Left renal cortex interstitium (tissue), 4 donors: ENCODE measurements around the gene MINDY2. TPM values are rescaled to one million over a fixed set of nuclear protein-coding genes. Genes with fewer than 3 reads are reported as not detected.

Experiments
- DNase-seq, 4 donors: peaks; one replicate each; pipeline ENCODE4 v3.0.0-alpha.2; 2013; ENCODE audit warnings: low read depth in 4 of 4, low spot score in 2 of 4, missing footprints in 1 of 4
- polyA plus RNA-seq, 4 donors: library from polyadenylated mRNA; unstranded; fragments of 120-200 nt; gene quantifications; one replicate each; pipeline ENCODE4 v1.2.1, GENCODE V29; 2013; ENCODE audit not compliant: insufficient read length in 4 of 4

MINDY2 gene
- polyA plus RNA-seq, result 10 to 100 TPM; 23.1 to 33.8 (median 26.5) TPM

- peak; percentile 97 to 98 (median 97) for DNase-seq
Measured at GRCh38 chr15:58770857-58771620, at the start of gene MINDY2. Gene MINDY2 (plus strand): TSS chr15:58771302. CDS start chr15:58771396, 94 bp downstream.

- DNase-seq, result no peak
Measured at GRCh38 chr15:58724466-58724865, 46.6 kb upstream of the MINDY2 start.

GRCh38 chr15:58726867-58727266 lies 44.2 kb upstream of the MINDY2 start:
- DNase-seq, result no peak

GRCh38 chr15:58731756-58732535 lies 39.2 kb upstream of the MINDY2 start:
- DNase-seq, result no peak

- no peak for DNase-seq
Measured at GRCh38 chr15:58732625-58733363, 38.3 kb upstream of the MINDY2 start.

GRCh38 chr15:58734859-58735258 lies 36.2 kb upstream of the MINDY2 start:
- no peak for DNase-seq

GRCh38 chr15:58736018-58736643 lies 35.0 kb upstream of the MINDY2 start:
- no peak for DNase-seq

- no peak for DNase-seq
Measured at GRCh38 chr15:58737298-58737697, 33.8 kb upstream of the MINDY2 start.

- DNase-seq, result no peak
Measured at GRCh38 chr15:58738046-58738707, 32.9 kb upstream of the MINDY2 start.

GRCh38 chr15:58740436-58740835 lies 30.7 kb upstream of the MINDY2 start:
- no peak for DNase-seq

GRCh38 chr15:58741032-58741431 lies 30.1 kb upstream of the MINDY2 start:
- DNase-seq, result no peak

- DNase-seq, result no peak
Measured at GRCh38 chr15:58742022-58742813, 28.9 kb upstream of the MINDY2 start.

GRCh38 chr15:58742819-58743502 lies 28.1 kb upstream of the MINDY2 start:
- DNase-seq, result no peak

GRCh38 chr15:58746174-58746573 lies 24.9 kb upstream of the MINDY2 start:
- no peak for DNase-seq

GRCh38 chr15:58748040-58748851 lies 22.9 kb upstream of the MINDY2 start:
- peak in 2 of 4 donors; percentile 49 to 55 for DNase-seq

- DNase-seq, result peak in 1 of 4 donors; percentile 49
Measured at GRCh38 chr15:58748852-58749531, 22.1 kb upstream of the MINDY2 start.
